Fibroblast of lung (primary cell): ENCODE results near the gene FOXP2. TPM values are rescaled to one million over a fixed set of nuclear protein-coding genes. Genes with fewer than 3 reads are reported as not detected.

Source experiments
- DNase-seq, 2 donors: peaks; one replicate each; pipeline versions ENCODE4 v3.0.0 to v3.0.0-alpha.2; 2010; ENCODE audit warnings: low read depth in 2 of 2
- H2AFZ ChIP-seq: 2 replicates; pipeline ENCODE4 v1.5.1; 2012; ENCODE audit warnings: low read length, control low read depth, inconsistent platforms
- H3K27ac ChIP-seq: 2 replicates; pipeline ENCODE4 v1.5.1; 2011; ENCODE audit warnings: low read length, control low read depth; ENCODE audit not compliant: insufficient read depth
- H3K27me3 ChIP-seq: 2 replicates; pipeline ENCODE4 v1.5.1; 2011; ENCODE audit warnings: mild to moderate bottlenecking, low read length; ENCODE audit not compliant: control insufficient read depth, insufficient read depth
- H3K36me3 ChIP-seq: 2 replicates; pipeline ENCODE4 v1.5.1; 2011; ENCODE audit warnings: low read length; ENCODE audit not compliant: control insufficient read depth, insufficient read depth
- H3K4me1 ChIP-seq: 2 replicates; pipeline ENCODE4 v1.5.1; 2011; ENCODE audit warnings: low read length; ENCODE audit not compliant: control insufficient read depth, insufficient read depth; ENCODE audit errors: extremely low read depth
- H3K4me2 ChIP-seq: 2 replicates; pipeline ENCODE4 v1.5.1; 2011; ENCODE audit warnings: low read length, control low read depth; ENCODE audit not compliant: insufficient read depth; ENCODE audit errors: extremely low read depth
- H3K4me3 ChIP-seq, 4 experiments: fragments of 200-600 bp in 1 of 4; sonication (generic) in 1 of 4; replicated peaks in 1 of 4; 2 replicates each; pipeline ENCODE4 v1.5.1; 2011 to 2016; ENCODE audit warnings: low read length in 4 of 4, low read depth in 3 of 4, mild to moderate bottlenecking in 3 of 4, control low read depth in 2 of 4, inconsistent platforms in 1 of 4, mixed read lengths in 1 of 4; ENCODE audit not compliant: insufficient read depth in 1 of 4; ENCODE audit errors: control extremely low read depth in 1 of 4
- H3K79me2 ChIP-seq: 2 replicates; pipeline ENCODE4 v1.5.1; 2012; ENCODE audit warnings: mild to moderate bottlenecking, low read length, inconsistent platforms; ENCODE audit not compliant: control insufficient read depth, insufficient read depth
- H3K9ac ChIP-seq: 2 replicates; pipeline ENCODE4 v1.5.1; 2011; ENCODE audit warnings: mild to moderate bottlenecking, low read length, control low read depth; ENCODE audit not compliant: insufficient read depth
- H3K9me3 ChIP-seq: 2 replicates; pipeline ENCODE4 v1.5.1; 2012; ENCODE audit warnings: low read depth, low read length; ENCODE audit not compliant: control insufficient read depth, insufficient read depth
- H4K20me1 ChIP-seq: 2 replicates; pipeline ENCODE4 v1.5.1; 2011; ENCODE audit warnings: low read length; ENCODE audit not compliant: control insufficient read depth, insufficient read depth; ENCODE audit errors: extremely low read depth
- EZH2 ChIP-seq: IDR thresholded peaks from 2 replicates; pipeline ENCODE4 v1.5.1; 2012; ENCODE audit warnings: low read length, control low read depth, mild to moderate bottlenecking; ENCODE audit errors: missing control alignments
- polyA plus RNA-seq, 2 donors: library from polyadenylated mRNA; depleted of rRNA in 1 of 2; stranded (reverse) in 1 of 2; unstranded in 1 of 2; fragments of >200 nt; gene quantifications; 2 replicates each; pipeline ENCODE4 v1.2.1, GENCODE V29; 2011 to 2012; ENCODE audit warnings: missing spikeins in 1 of 2
- total RNA-seq: library from RNA; depleted of rRNA; stranded (reverse); fragments of >200 nt; gene quantifications from 2 replicates; pipeline ENCODE4 v1.2.1, GENCODE V29; 2014
- TF ChIP-seq, protein P1 (sequence below), 2 donors: IDR thresholded peaks in 1 of 2; conservative IDR thresholded peaks in 1 of 2; 1 replicate in 1 of 2; 2 replicates in 1 of 2; pipeline ENCODE4 v1.5.1; 2011 to 2012; ENCODE audit warnings: low read length in 2 of 2, control low read depth in 1 of 2, inconsistent platforms in 1 of 2, low read depth in 1 of 2, mild to moderate bottlenecking in 1 of 2

FOXP2 gene
- total and polyA plus RNA-seq, 2 donors (not counting 1 experiment from before 2014, with no cell fraction given), result 2.8 to 8.4 TPM

DNA sequence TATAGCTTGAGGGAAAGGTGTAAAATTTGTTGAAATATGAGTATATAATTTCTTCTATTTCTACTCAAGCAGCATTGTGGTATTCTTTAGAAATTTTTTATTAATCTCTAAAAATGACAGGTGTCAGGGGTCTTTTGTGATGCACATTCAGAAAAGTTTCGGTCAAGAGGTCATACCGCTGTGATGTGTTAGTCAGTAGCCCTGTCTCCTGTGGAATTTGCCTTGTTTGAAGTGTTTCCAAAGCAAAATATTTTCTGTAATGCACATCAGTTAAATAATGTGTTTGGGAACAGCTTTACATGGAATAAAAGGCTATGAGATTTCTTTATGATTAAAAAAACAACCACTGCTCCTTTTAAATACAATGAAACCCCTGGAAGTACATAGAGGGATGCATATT lies 35.8 kb downstream of the FOXP2 start:
- no peak overlapping the region for H3K4me3 ChIP-seq
- no peaks in the 10 kb centered on the region for H3K27me3 ChIP-seq
- no peak for TF ChIP-seq EZH2
- TF ChIP-seq, protein P1, sequence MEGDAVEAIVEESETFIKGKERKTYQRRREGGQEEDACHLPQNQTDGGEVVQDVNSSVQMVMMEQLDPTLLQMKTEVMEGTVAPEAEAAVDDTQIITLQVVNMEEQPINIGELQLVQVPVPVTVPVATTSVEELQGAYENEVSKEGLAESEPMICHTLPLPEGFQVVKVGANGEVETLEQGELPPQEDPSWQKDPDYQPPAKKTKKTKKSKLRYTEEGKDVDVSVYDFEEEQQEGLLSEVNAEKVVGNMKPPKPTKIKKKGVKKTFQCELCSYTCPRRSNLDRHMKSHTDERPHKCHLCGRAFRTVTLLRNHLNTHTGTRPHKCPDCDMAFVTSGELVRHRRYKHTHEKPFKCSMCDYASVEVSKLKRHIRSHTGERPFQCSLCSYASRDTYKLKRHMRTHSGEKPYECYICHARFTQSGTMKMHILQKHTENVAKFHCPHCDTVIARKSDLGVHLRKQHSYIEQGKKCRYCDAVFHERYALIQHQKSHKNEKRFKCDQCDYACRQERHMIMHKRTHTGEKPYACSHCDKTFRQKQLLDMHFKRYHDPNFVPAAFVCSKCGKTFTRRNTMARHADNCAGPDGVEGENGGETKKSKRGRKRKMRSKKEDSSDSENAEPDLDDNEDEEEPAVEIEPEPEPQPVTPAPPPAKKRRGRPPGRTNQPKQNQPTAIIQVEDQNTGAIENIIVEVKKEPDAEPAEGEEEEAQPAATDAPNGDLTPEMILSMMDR (conservative IDR thresholded peaks at IDR 0.05 in 1 of 2, IDR thresholded peaks at IDR 0.05 in 1 of 2; ENCODE audit: low read depth in 1 of 2, low read length in 2 of 2), result no peak
- H3K9me3 ChIP-seq, result no peaks in the 10 kb centered on the region
- H3K79me2 ChIP-seq, result no peaks in the 10 kb centered on the region
- H3K4me2 ChIP-seq, result no peak overlapping the region
- H3K36me3 ChIP-seq, result no peaks in the 10 kb centered on the region
- H3K27ac ChIP-seq, result no peak overlapping the region
- H3K4me1 ChIP-seq, result no peaks in the 10 kb centered on the region
- H2AFZ ChIP-seq, result no peak overlapping the region
- H4K20me1 ChIP-seq, result no peaks in the 10 kb centered on the region
- peak in 1 of 2 donors; percentile 55 for DNase-seq
- H3K9ac ChIP-seq, result no peak overlapping the region

DNA sequence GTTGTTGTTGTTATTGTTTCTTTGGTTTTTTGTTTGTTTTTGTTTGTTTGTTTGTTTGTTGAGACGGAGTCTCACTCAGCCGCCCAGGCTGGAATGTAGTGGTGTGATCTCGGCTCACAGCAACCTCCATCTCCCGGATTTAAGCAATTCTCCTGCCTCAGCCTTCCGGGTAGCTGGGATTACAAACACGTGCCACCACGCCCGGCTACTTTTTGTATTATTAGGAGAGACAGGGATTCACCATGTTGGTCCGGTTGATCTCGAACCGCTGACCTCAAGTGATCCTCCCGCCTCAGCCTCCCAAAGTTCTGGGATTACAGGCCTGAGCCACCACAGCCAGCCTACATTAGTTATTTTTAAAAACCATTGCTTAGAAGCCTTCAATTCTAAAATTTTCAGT lies 45.0 kb downstream of the FOXP2 start:
- H4K20me1 ChIP-seq, result no peaks in the 10 kb centered on the region
- no peak for TF ChIP-seq EZH2
- no peaks in the 10 kb centered on the region for H3K9me3 ChIP-seq
- no peaks in the 10 kb centered on the region for H3K4me1 ChIP-seq
- H3K79me2 ChIP-seq, result no peaks in the 10 kb centered on the region
- no peak overlapping the region for H3K4me2 ChIP-seq
- no peak overlapping the region for H3K27ac ChIP-seq
- H3K27me3 ChIP-seq, result no peaks in the 10 kb centered on the region
- no peak overlapping the region for H3K4me3 ChIP-seq
- H2AFZ ChIP-seq, result no peak overlapping the region
- H3K36me3 ChIP-seq, result no peaks in the 10 kb centered on the region
- H3K9ac ChIP-seq, result no peak overlapping the region
- DNase-seq, result no peak

DNA sequence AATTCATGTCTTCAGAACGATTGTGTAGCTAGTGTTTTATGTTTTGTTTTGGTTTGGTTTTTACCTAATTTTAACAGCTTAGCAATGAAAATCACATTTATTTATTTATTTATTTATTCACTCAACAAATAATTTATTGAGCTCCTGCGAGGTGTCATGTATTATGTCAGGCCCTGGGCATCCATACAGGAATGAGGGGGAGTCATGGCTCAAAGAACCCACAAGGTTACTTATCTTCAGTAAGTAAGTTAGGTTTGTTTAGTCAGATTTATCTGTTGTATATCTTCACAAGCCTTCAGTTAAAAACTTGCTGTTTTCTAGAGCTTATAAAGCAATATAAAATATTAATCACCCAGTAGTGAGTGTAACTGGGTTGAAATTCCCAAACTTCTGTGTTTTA lies 45.4 kb downstream of the FOXP2 start:
- no peaks in the 10 kb centered on the region for H3K79me2 ChIP-seq
- no peaks in the 10 kb centered on the region for H3K4me1 ChIP-seq
- no peaks in the 10 kb centered on the region for H3K36me3 ChIP-seq
- no peak overlapping the region for H3K9ac ChIP-seq
- H3K9me3 ChIP-seq, result no peaks in the 10 kb centered on the region
- no peak overlapping the region for H3K4me3 ChIP-seq
- no peaks in the 10 kb centered on the region for H3K27me3 ChIP-seq
- TF ChIP-seq EZH2, result no peak
- TF ChIP-seq, protein P1 (conservative IDR thresholded peaks at IDR 0.05 in 1 of 2, IDR thresholded peaks at IDR 0.05 in 1 of 2; ENCODE audit: low read depth in 1 of 2, low read length in 2 of 2), result no peak
- no peak overlapping the region for H2AFZ ChIP-seq
- no peak overlapping the region for H3K4me2 ChIP-seq
- H4K20me1 ChIP-seq, result no peaks in the 10 kb centered on the region
- DNase-seq, result no peak
- no peak overlapping the region for H3K27ac ChIP-seq
